IPS-18c (cell line): Measurements from ENCODE around the gene KIF9.
"Not testable (repeated sequence)": the region's sequence is repeated elsewhere in the genome, so short reads cannot be mapped to it uniquely, and the experiment has no call there.

Experiments
- H3K4me3 ChIP-seq: 2 replicates; pipeline ENCODE4 v1.7.0; 2013; ENCODE audit warnings: low read depth, mild to moderate bottlenecking, low read length, moderate library complexity; ENCODE audit not compliant: insufficient read depth
- H3K9me3 ChIP-seq: one replicate; pipeline ENCODE4 v1.6.1; 2013; ENCODE audit warnings: mild to moderate bottlenecking, low read length, moderate library complexity; ENCODE audit not compliant: control insufficient read depth, insufficient read depth

The KIF9 gene

DNA sequence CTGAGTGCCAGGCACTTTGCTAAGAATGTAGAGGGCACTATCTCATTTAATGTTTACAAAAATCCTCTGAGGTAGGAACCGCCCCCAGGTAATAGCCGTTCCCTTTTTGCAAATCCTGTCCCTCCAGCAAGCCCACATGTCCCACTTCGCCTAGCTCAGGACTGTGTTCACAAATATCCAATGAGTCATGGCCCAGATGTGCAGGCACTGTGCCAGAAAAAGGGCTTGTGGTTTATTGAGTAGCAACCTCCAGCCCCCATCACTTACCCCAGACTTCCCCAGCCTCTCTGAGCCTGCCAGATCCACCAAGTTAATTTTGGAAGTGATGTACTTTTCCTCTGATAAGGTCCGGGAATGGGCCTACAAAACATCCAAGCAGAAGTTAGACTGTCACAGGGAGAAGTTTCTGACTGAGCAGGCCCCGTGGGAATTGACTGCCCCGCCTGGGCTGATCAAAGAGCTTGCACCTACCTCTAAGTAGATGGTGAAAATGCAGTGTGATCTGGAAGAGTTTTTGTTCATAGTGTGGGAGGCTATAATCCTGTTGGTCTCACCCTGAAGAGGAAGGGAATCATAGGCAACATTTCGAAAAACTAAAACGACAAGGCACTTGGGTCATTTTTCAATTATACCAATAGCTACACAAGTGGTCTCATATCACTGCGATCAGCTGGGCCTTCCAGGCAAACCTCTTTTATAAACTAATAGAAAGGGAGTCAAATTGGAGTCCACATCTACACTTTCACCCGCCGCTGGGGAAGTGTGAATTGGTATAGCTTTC is 15.7 kb downstream of the KIF9 start:
- H3K9me3 ChIP-seq: no peaks in the 10 kb centered on the region
- H3K4me3 ChIP-seq: no peak overlapping the region

DNA sequence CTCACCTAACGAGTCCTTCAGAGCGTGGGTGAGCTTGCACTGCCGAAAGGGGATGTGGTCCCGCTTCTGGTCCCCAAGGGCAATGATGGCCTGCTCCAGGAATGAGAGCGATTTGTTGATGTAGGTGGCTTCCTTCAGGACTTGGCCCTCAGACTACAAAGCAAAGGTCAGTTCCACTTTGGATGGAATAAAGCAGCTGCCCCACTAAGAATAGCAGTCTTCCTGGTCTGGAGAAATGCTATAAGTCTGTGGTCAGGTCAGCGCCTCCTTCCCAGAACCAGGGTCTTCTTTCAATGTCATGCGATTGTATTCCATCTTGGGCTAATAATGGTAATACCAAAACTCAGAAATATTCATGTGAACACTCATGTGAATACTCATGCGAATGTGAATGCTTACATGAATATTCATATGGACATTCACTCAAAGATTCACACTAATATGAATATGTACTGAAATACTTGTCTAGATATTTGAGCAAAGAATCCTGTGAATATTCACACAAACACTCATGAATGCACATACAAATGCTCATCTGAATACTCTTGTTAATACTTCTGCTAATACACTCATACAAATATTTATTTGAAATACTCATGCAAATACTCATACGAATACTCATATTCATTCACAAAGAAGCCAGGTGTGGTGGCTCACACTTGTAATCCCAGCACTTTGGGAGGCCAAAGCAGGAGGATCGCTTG is 16.7 kb downstream of the KIF9 start:
- Histone ChIP-seq H3K9me3 (no peaks in the 10 kb centered on the region), H3K4me3 (no peak overlapping the region)

DNA sequence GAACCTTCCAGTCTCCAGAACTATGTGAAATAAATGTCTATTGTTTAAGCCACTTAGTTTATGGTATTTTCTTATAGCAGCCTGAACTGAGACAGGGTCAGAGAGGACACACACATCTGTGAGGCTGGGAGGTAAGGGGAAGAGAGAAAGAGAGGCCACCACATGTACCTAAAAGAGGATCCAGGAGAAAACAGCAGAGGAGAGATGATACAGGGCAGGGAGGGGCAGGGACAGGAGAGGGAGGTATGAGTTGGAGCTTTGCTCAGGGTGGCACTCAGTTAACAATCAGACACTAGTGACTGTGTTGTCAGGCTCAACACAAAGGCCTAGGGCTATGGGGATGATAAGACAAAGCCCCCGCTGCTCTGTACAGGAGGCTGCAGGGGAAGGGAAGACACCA is 17.6 kb downstream of the KIF9 start:
- Histone ChIP-seq H3K9me3 (no peaks in the 10 kb centered on the region), H3K4me3 (no peak overlapping the region)

DNA sequence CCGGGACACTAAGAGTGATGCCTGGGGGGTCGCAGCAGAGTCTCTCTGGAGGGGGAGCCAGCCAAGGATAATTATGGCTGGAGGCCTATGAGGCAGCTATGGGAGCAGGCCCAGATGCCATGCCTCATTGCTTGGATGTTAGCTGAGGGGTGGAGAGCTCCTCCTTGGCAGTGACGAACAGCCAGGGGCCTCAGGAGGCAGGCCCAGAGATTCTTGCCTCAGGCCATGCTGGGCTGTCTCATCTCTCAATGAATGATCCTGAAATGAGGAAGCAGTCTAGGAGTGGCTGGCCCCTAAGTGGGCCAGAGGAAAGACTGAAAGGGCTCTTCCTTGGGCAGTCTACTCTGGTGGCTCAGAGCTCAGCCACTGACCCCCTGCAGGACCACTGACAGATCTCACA is 21.3 kb downstream of the KIF9 start:
- no peak overlapping the region for H3K4me3 ChIP-seq
- H3K9me3 ChIP-seq: no peaks in the 10 kb centered on the region

DNA sequence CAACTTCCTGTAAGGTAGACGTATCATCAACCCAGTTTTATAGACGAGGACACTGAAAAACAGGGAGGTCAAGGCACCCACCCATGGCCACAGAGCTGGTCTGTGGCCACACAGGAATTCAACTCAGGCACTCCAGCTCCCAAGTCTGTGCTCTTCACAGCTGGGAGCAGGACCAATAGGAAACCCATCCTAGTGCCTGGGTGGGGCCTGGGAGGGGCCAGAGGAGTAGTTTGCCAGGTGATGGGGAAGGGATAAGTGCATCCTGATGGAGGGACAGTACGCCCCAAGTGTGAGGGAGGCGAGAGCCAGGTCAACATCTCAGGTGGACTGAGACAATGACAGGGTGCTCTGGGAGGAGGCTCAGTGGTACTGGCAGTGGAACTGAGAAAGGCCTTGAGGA is 22.0 kb downstream of the KIF9 start:
- Histone ChIP-seq H3K9me3 (no peaks in the 10 kb centered on the region), H3K4me3 (no peak overlapping the region)

DNA sequence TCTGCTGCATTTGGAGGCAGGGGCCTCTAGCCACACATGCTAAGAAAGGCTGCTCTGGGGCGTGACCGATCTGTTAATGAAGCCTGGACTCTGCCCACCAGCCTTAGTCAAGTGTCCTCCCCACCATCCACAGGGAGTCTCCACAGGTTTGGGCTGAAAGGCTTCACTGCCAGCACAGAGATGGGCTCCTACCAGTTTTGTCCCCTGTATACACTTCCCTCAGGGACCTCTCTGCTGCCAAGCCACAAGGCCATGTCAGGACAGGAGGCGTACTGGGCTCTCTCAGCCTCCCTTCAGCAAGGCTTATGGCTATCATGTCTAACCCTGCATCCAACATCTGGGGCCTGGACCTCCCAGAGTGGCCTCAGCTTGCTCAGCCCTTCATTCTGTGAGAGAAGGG is 23.5 kb downstream of the KIF9 start:
- no peaks in the 10 kb centered on the region for H3K9me3 ChIP-seq
- no peak overlapping the region for H3K4me3 ChIP-seq

DNA sequence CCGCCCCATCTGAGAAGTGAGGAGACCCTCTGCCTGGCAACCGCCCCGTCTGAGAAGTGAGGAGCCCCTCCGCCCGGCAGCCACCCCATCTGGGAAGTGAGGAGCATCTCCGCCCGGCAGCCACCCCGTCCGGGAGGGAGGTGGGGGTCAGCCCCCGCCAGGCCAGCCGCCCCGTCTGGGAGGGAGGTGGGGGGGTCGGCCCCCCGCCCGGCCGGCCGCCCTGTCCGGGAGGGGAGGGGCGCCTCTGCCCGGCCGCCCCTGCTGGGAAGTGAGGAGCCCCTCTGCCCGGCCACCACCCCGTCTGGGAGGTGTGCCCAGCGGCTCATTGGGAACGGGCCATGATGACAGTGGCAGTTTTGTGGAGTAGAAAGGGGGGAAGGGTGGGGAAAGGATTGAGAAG is 26.3 kb downstream of the KIF9 start:
- H3K4me3 ChIP-seq, H3K9me3 ChIP-seq: not testable (repeated sequence)

DNA sequence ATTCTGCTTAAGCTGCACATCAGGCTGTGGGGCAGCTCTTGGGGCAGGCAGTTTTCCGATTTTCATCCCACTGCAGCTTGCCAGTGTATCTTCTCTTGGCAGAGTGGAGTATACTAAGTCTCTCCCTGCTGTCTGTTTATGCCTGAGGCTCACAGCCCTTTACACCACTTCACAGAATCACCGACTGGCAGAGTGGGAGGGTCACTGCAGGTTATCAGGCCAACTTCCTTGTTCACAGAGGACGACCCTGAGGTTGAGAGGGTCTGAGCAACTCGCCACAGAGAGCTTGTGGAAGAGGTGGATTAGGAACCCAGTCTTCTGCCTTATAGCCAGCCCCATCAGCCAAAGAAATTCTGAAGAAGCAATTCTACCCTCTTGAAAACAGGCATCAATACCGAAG is 30.9 kb downstream of the KIF9 start:
- no peaks in the 10 kb centered on the region for H3K9me3 ChIP-seq
- no peak overlapping the region for H3K4me3 ChIP-seq

DNA sequence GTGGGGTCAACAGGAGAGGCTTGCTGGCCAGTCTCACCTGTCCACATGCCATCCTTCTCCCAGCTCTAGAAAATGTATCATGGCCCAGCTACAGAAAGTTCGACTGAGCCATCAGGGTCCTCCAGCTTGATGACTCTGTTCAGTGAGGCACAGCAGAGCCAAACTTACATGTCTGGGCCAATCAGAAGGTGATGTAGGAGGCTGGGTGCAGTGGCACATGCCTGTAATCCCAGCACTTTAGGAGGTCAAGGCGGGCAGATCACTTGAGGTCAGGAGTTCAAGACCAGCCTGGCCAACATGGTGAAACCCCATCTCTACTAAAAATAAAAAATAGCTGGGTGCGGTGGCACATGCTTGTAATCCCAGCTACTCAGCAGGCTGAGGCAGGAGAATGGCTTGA is 31.5 kb downstream of the KIF9 start:
- H3K4me3 ChIP-seq, H3K9me3 ChIP-seq: not testable (repeated sequence)

DNA sequence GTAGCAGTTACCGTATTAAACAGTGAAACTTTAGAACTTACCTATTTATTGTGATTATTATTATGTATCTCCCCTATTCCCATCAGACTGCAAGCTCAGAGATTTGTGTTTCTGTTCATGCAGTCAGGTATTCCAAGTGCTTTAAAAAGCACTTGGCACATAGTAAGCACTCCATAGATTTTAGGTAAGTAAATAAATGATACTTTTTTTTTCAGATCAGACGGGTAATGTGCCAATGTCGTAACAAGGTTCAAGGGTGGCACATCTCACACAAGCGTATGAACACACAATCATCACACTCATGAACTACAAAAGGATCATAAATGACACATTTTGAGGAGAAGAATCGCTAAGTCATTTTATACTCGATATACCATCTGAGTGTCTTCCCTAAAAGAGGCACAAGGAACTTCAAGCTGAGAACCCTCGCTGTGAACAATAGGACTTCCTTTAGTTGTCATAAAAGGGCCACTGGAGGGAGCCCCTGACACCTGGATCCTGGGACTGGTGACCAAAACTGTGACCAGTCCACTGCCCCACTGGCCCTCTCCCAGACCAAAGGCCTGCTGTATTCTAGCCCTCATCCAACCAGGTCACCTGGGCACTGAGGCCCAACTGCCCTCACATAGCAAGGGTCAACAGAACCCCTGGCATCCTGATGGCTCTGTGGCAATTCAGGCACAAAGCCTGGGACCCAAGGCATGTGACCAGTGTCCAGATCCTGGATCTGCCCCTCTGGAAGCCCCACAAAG is 32.1 kb downstream of the KIF9 start:
- H3K9me3 ChIP-seq: no peaks in the 10 kb centered on the region
- H3K4me3 ChIP-seq: no peak overlapping the region

DNA sequence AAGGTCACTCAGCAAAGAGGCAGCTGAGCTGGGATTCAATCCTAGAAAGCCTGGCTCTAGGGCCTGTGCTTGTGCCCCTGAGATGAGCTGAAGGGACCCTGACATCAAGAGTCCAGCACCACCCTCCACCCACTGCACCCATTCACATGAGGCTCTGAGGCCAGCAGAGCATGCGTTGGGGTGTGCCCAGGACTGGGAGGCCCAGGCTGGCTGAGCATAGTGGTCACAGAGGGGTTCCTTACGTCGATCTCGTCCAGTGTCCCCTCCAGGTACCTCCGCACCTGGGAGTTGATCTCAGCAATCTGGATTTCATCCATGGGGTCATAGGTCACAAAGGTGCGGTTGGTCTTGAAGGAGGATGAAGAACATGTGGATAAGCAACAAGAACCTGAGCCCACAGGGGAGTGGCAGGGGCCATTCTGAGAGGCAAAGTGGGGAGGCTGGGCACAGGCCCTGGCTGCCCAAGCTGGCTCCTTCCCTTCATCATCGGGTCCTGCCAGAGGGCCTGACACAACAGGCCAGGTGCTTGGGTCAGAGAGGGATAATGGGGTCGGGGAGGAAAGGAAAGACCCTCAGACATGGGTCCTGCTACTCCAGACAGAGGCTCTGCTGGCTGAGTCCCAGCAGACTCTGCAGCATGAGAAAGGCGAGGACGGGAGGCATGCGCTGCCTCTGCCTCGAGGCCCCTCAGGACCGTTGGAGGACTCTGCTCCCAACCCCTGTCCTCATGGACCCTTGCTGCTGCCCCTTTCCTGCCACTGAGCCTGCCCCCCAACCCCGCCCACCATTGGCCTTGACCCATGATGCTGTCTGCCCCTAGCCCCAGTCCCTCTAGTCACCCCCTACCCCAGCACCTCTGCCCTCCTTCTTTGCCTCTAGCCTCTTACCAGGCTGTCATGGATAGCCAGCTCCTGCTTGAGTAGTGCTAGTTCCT is 35.2 kb downstream of the KIF9 start:
- Histone ChIP-seq H3K9me3 (no peaks in the 10 kb centered on the region), H3K4me3 (no peak overlapping the region)

DNA sequence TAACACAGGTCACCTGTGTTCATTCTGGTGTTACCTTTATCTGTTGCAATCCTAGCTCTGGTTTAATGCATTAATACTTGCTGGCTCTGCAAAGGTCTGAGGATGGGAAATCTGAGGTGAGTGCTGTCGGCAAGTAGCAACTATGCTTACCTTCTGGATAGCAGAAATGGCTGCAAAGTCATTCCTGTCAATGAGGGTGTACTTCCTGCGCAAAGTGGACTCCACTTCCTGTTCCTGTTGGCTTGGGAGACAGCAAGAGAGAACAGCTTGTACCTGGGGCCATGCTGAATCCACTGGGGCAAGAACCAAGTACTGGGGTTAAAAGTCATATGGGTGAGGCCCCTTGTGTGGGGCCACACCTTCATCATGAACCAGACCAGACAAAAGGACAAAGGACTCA is 37.3 kb downstream of the KIF9 start:
- Histone ChIP-seq H3K9me3 (no peaks in the 10 kb centered on the region), H3K4me3 (no peak overlapping the region)

DNA sequence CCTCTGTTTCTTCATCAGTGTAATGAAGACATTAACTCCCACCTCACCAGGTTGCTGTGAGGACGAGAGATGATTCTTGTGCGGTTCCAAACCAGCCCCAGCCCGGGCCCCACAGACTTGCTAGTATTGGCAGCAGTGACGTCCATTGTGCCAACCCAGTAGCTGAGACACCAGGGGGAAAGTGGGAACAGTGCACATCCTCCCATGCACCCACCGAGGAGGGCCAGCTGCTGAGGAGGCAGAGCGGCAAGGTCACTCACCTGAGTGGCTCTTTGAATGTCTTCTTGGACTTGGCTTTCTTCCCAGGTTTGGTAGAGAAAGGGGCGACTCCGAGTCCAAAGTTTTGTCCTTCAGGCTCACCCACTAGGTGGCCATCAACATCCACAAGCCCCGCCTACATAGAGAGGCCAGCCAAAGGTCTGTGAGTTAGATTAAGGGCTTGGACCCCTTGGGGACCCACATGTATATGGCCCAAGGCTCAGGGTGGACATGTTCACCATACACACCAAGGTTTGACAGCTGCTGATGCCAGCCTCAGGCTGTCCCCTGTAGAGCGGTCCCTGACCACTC is 38.0 kb downstream of the KIF9 start:
- H3K4me3 ChIP-seq: no peak overlapping the region
- H3K9me3 ChIP-seq: no peaks in the 10 kb centered on the region

DNA sequence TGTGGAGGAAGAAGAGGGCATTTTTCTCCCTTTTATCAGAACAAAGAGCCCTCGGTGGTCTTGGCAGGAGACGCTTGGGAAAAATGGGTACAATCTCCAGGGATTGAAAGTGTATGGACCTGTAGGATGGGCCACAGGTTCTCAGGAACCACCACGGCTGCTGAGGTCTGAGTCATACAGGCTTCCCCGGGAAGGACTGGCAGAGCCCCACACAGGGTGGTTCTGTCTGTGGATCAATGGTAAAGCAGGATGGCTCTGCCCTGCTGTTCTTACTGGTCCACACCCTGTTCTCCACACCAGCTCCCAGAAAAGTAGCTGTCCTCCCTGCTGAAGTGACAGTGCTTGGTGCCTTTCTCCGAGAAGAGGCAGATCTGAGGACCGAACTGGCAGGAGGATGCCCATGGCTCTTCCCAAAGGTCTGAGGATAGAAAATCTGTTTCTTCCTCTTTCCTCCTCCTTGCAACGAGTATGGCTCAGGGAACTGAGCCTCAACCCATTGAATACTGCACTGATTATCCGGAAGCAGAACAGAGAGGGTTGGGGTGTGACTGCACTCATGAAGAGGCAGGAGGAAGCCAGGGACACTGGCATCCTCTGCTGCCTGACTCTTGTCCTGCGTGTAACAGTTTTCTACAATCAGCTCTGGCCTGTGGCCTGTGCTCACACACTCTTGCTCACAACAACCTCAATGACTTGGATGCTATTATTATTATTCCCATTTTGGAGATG is 39.0 kb downstream of the KIF9 start:
- H3K9me3 ChIP-seq: no peaks in the 10 kb centered on the region
- H3K4me3 ChIP-seq: no peak overlapping the region

DNA sequence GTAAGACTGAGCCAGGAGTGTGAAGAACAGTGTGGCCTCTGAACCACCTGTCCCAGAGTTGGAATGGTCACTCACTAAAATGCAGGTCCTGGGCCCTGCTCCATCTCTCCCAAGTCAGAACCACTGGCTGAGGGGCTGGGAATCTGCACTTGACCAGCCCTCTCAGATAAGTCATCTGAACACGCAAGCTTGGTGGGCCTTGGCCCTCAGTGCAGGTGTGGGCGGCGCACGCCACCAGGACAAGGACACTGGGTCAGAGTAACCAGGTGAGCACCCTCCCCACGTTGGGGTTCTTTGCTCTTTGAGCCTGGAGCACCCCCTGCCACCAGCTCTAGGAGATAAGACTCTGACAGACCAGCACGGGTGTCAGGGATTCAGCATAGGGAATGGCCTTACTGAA is 42.7 kb downstream of the KIF9 start:
- H3K4me3 ChIP-seq: no peak overlapping the region
- no peaks in the 10 kb centered on the region for H3K9me3 ChIP-seq

DNA sequence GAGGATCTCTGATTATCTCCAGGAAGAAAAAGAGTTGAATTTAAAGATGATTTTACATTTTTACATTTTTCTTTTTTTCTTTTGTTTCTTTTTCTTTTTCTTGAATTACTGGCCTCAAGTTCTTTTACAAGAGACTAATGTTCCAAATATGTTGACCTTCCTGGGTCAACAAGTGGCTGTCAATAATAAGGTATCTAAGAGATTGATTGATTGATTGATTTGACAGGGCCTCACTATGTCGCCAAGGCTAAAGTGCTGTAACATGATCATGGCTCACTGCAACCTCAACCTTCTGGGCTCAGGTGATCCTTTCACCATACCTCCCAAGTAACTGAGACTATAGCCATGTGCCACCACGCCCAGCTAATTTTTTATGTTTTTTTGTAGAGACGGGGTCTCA is 44.6 kb downstream of the KIF9 start:
- Histone ChIP-seq H3K9me3 (no peaks in the 10 kb centered on the region), H3K4me3 (no peak overlapping the region)
